HepG2 (cell line): Measurements from ENCODE around the gene ACOT6.

Experiments used
- ARHGAP35 ChIP-seq: sonication (generic); formaldehyde crosslinking; IDR thresholded peaks from 2 replicates; pipeline ENCODE4 v1.9.0; 2022; ENCODE audit warnings: mild to moderate bottlenecking, inconsistent platforms, moderate library complexity, missing genetic modification reagents, borderline replicate concordance
- EP300 ChIP-seq, 3 experiments: sonication (generic) in 1 of 3; formaldehyde crosslinking in 1 of 3; IDR thresholded peaks; 2 replicates each; pipeline versions ENCODE4 v1.5.1 to v1.6.1; 2011 to 2020; ENCODE audit warnings: low read depth in 2 of 3, low read length in 2 of 3, borderline replicate concordance in 1 of 3, improper control_type of control experiment in 1 of 3, mild to moderate bottlenecking in 1 of 3, missing genetic modification reagents in 1 of 3, moderate library complexity in 1 of 3
- ETV6 ChIP-seq: sonication (generic); formaldehyde crosslinking; conservative IDR thresholded peaks from 2 replicates; pipeline ENCODE4 v1.4.0; 2020; ENCODE audit warnings: missing genetic modification reagents
- HNRNPH1 ChIP-seq: fragments of 200-400 bp; formaldehyde crosslinking; optimal IDR thresholded peaks from 2 replicates; pipeline ENCODE3; 2017; ENCODE audit warnings: mild to moderate bottlenecking, low read depth, low read length
- IKZF1 ChIP-seq: fragments of 450-650 bp; IDR thresholded peaks from 2 replicates; pipeline ENCODE4 v1.7.1; 2016
- MAX ChIP-seq: IDR thresholded peaks from 2 replicates; pipeline ENCODE4 v1.6.1; 2012; ENCODE audit warnings: inconsistent platforms
- POLR2G ChIP-seq: fragments of 200-400 bp; formaldehyde crosslinking; IDR thresholded peaks from 2 replicates; pipeline ENCODE4 v1.6.1; 2018; ENCODE audit warnings: mild to moderate bottlenecking, low read depth, low read length, moderate library complexity
- RXRA ChIP-seq: sonication (generic); formaldehyde crosslinking; IDR thresholded peaks from 2 replicates; pipeline ENCODE4 v1.5.1; 2020; ENCODE audit warnings: missing genetic modification reagents
- ZNF121 ChIP-seq: sonication (generic); formaldehyde crosslinking; IDR thresholded peaks from 2 replicates; pipeline ENCODE4 v1.5.0; 2020; ENCODE audit warnings: mild to moderate bottlenecking, missing genetic modification reagents
- ZNF224 ChIP-seq: sonication (generic); formaldehyde crosslinking; IDR thresholded peaks from 2 replicates; pipeline ENCODE4 v1.5.0; 2020; ENCODE audit warnings: mild to moderate bottlenecking, missing genetic modification reagents
- ZNF274 ChIP-seq: sonication (generic); formaldehyde crosslinking; IDR thresholded peaks from 2 replicates; pipeline ENCODE4 v1.5.1; 2020; ENCODE audit warnings: mild to moderate bottlenecking, missing genetic modification reagents
- TF ChIP-seq, protein P1 (sequence below): sonication (generic); formaldehyde crosslinking; IDR thresholded peaks from 2 replicates; pipeline ENCODE4 v1.5.0; 2020; ENCODE audit warnings: mild to moderate bottlenecking, missing genetic modification reagents, moderate library complexity

- no peak for TF ChIP-seq EP300 (IDR thresholded peaks at IDR 0.05; ENCODE audit: low read depth in 2 of 2, low read length in 2 of 2)
- TF ChIP-seq EP300 (CRISPR knock-in tag; IDR thresholded peaks at IDR 0.05; ENCODE audit: borderline replicate concordance), result no peak
- peak; percentile 49; the same call in 1 of the 2 replicates for TF ChIP-seq MAX
- TF ChIP-seq, protein P1, sequence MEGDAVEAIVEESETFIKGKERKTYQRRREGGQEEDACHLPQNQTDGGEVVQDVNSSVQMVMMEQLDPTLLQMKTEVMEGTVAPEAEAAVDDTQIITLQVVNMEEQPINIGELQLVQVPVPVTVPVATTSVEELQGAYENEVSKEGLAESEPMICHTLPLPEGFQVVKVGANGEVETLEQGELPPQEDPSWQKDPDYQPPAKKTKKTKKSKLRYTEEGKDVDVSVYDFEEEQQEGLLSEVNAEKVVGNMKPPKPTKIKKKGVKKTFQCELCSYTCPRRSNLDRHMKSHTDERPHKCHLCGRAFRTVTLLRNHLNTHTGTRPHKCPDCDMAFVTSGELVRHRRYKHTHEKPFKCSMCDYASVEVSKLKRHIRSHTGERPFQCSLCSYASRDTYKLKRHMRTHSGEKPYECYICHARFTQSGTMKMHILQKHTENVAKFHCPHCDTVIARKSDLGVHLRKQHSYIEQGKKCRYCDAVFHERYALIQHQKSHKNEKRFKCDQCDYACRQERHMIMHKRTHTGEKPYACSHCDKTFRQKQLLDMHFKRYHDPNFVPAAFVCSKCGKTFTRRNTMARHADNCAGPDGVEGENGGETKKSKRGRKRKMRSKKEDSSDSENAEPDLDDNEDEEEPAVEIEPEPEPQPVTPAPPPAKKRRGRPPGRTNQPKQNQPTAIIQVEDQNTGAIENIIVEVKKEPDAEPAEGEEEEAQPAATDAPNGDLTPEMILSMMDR (CRISPR knock-in tag), result peak; percentile 83
- TF ChIP-seq ZNF224 (CRISPR knock-in tag), result no peak
- no peak for TF ChIP-seq ZNF121 (CRISPR knock-in tag)
- TF ChIP-seq ARHGAP35 (CRISPR knock-in tag), result no peak
- TF ChIP-seq IKZF1, result no peak
- no peak for TF ChIP-seq ETV6 (CRISPR knock-in tag)
- peak; percentile 59; the same call in 1 of the 2 replicates for TF ChIP-seq RXRA
- no peak for TF ChIP-seq HNRNPH1
- TF ChIP-seq ZNF274, result no peak; the same call in 1 of the 2 replicates
- no peak for TF ChIP-seq POLR2G
These were observed 21.0 kb downstream of the ACOT6 start for GRCh38 chr14:73633116-73634010.
